ENCODE measurements around the gene SLC2A10.
A peak's percentile ranks its signal among the peaks of the same experiment; 100 is the strongest.

SLC2A10 gene

DNA sequence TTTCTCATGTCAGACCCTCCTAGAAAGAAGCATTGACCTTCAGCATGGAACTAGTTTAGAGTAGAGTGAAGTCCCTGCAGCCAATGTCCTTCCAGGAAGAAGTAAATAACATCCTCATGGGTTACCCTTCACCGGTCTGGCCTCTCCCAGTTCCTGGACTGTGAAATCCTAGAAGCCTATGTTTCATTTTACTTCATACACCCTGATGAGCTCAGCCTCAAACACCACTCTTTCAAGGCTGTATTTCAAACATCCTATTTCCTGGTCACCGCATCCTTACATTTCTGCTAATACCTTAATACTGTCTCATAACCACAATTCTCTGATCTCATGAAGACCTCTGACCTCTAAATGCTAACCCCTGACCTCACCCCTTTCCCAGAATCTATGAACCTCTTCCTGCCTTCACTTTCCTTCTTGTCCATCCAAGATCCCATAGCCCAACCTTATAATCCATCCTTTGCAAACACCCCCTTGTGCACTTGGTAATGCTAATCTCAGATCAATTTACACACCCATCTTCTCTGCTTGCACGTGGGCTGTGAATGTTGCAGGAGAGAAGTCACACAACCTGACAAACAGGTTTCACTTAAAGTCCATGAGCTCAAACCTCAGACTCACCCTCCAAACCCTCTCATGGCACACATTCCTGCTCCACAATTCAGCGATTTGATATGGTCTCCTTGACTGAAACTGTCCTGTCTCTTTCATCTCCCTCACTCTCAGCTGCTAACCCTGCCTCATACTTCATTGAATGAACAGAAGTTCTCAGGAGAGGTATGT is 30.2 kb downstream of the SLC2A10 start:
- no peak for DNase-seq

DNA sequence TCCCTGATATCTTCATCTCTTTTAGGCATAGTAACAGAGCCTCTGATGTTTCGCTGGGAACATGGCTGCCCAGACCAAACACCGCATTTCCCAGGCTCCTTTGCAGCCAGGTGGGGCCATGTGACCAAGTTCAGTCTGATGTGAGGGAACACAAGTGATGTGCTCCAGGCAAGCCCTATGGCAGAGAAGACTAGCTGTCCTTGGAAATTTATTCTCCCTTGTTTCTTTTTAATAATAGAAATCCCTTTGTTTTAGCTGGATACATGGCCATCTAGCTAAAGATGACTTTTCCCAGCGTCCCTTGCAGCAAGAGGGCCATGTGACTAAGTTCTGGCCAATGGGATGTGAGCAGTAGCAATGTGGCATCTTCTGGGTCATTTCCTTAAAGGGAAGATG is 30.8 kb downstream of the SLC2A10 start:
- DNase-seq, result no peak

DNA sequence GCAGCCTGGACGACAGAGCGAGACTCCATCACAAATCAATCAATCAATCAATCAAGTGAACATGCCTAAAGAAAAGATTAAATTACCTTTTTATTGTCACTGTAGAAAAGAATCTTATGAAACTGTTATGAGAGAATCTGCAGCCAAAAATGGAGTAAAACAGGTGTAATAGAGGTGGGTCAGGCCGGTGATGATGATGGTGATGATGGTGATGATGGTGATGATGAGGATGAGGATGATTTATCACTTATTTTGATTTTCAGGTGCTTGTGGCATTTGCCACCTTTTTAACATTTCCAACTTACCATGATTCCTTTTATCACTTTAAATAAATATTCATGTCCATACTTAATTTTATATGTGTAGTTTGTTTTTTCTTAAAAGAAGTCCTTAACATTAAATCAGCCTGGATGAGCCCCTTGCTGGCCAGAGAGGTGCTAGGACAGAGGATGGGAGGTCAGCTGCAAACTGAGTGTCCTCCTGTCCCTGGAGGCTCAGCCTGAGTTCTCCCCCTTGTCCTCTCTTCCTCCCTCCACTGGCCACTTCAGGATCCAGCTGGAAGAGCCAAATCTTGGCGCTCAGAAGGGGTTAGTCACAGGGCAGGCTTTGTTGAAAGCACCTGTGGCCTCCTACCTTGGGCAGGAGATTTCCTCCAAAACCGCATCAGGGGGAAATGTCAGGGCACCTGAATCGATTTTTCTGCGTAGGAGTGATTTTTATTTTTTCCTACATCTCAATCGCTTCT is 32.6 kb downstream of the SLC2A10 start:
- DNase-seq, result no peak

DNA sequence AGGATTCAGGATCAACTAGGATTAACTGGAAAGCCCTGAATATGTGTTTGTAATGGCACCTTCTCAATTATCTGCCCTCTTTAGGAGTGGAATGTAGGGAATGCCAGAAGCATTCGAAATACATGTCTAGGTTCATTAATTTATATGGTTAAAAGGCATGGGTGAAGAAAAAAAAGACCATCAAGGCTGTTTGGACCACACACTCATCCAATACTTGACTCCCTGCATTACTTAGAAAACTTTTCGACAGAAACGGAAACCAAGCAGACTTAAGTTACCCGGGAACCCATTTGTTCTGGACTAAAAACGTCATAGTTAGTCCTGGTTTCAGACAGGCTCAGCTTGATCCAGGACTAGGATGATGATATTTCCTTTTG is 33.2 kb downstream of the SLC2A10 start:
- no peak for DNase-seq

DNA sequence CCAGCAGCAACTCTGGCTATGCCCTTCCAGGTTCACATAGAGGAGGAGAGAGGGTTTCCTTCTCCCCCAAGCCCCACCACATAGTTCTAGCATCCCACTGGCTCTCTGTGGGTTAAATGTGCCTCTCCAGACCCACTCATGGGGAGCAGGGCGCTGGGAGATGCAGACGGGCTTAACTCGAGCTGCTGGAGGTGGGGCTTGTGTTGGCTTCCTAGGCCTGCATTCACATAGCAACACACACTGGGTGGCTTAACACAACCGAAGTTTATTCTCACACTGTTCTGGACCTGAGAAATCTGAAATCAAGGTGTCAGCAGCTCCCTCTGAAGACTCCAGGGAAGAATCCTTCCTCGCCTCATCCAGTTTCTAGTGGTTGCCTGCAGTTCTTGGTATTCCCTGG is 33.6 kb downstream of the SLC2A10 start:
- DNase-seq, result no peak

DNA sequence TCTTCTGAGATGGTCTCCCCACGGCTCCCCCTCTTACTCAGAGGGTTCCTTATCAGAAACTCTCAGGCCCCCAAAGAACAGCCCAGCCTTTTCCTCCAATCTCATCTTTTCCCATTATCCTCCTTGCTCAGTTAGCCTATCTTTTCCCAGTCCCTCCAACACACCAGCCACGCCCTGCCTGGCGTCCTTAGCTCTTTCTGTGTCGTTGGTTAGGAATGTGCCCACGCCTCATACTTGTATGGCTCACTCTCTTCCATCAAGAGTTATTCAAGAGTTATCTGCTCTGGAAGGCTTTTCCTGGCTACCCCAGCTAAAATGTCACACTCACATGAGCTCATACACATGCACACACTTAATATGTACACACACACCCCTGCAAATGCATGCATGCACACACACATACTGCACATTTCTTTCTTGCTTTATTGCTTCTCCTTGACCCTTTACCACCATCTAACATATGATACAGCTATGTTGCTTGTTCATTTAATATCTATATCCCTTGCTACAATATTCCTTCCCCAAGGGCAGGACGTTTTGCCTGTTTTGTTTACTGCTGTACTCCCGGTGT is 37.6 kb downstream of the SLC2A10 start:
- DNase-seq, result no peak

DNA sequence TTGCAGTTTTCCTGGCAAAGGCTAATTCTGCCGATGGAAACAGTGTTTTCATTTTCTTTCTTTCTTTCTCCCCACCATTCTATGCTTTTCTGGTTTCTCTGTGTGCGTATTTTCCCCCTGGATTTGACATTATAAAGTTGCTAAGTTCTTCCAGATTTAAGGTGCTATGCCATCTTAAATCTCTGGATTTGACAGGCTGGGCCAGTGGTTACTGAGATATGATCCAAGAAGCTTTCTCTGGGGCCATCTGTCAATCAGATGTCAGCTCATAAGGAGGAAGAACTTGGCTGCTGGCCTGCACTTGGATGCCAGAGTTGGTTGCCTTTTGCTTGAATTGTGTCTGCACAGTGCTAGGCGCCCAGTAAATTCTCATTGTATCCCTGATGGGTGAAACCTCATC is 39.7 kb downstream of the SLC2A10 start:
- no peak for DNase-seq

DNA sequence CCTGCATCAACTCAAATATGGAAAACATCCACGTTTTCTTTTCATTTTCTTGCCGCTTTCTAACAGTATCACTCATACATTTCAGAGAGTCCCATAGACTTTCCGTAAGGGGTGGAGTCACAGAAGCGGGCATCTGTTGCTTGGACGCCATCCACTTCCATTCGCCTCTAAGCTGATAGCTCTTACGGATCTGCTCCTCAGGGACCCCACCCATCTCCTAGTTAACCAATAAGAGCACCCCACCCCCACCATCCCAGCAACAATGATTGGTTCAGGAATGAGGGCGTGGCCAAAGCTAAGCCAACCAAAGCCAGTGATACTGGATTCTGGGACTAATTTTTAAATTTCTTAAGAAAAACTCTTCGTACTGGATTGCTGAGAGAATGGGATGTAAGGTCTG is 42.4 kb downstream of the SLC2A10 start:
- no peak for DNase-seq

DNA sequence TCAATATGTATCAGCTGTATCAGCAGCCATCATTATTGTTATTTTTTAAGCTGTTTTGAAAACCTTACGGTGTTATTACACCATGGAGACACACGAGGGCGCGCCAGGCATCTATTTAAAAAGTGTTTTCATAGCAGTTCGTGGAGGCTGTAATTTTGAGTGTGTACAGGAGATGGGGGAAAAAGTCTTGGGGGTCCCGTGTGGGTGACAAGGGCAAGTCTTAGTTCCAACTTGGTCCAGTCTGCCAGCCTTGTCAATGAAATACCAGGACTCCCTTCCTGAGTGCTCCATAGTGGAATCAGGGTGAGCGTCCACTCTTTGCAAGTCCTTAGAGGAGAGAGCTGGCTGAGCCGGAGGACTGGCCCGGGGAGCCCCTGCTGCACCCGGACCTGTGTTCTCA is 43.3 kb downstream of the SLC2A10 start:
- DNase-seq, result peak; percentile 26

DNA sequence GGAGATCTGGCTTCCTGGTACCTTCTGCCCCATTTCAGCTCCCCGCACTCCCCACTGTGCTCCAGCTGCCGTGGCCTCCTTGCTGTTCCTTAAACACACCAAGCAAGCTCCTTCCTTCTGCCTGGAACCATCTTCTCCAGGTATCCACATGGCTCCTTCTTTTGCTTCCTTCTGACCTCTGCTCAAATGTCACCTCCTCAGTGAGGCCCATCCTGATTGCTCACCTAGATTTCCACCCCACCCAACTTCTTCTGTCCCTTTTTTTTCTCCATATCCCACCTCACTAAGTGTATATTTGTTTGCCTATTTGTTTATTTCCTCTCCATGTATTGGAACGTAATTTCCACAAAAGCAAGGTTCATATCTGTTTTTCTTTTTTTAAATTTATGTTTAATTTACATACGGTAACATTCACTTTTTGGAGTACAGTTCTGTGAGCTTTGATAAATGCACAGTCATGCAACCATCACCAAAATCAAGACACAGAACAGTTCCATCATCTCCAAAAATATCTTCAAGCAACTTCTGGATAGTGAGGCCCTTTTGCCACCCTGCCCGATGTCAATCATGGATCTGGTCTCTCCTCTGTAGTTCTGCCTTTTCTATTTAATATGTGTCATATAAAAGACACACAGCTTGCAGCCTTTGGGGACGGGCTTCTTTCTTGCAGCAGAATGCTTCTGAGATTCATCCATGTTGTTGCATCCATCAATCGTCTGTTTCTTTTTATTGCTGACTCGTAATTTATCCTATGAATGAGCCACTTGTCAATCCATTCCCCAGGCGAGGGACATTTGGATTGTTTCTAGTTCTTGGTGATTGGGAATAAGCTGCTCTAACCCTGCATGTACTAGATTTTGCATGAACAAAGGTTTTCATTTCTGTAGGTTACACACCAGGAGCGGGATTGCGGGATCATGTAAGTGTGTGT is 46.3 kb downstream of the SLC2A10 start:
- DNase-seq, result no peak

DNA sequence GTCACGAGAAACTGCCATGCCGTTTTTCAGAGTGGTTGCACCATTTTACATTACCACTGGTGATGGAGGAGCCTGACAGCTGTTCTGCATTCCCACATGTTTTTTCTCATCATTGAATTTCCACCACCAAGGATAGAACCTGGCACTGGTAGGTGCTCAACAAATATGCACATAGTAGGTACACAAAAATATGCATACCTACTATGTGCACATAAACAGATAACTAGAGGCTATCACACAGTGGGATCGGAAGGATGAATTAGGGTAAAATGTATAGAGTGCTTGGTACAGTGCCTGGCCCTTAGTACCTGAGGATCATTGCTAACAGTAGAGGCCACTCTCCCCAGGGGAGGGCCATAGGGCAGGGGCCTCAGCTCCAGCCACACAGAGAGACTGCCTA is 47.0 kb downstream of the SLC2A10 start:
- no peak for DNase-seq

DNA sequence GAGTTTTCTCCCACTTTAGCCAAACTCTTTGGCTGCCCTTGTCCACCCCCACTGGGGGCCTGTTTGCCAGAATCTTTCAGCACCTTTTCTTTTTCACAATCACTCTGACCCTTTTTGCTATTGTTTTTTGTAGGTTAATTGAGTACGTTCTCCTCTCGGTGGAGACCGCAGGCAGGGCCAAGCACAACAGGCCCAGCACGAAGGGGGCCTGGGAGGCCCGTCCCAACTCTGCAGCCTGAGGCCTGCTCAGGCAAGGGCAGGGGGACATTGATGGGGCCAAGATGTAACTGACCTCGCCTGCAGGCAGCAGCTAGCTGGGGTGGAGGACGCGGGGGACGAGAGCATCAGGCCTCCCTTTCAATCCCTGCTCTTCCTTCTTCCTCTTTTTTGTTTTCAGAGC is 47.7 kb downstream of the SLC2A10 start:
- DNase-seq, result no peak

DNA sequence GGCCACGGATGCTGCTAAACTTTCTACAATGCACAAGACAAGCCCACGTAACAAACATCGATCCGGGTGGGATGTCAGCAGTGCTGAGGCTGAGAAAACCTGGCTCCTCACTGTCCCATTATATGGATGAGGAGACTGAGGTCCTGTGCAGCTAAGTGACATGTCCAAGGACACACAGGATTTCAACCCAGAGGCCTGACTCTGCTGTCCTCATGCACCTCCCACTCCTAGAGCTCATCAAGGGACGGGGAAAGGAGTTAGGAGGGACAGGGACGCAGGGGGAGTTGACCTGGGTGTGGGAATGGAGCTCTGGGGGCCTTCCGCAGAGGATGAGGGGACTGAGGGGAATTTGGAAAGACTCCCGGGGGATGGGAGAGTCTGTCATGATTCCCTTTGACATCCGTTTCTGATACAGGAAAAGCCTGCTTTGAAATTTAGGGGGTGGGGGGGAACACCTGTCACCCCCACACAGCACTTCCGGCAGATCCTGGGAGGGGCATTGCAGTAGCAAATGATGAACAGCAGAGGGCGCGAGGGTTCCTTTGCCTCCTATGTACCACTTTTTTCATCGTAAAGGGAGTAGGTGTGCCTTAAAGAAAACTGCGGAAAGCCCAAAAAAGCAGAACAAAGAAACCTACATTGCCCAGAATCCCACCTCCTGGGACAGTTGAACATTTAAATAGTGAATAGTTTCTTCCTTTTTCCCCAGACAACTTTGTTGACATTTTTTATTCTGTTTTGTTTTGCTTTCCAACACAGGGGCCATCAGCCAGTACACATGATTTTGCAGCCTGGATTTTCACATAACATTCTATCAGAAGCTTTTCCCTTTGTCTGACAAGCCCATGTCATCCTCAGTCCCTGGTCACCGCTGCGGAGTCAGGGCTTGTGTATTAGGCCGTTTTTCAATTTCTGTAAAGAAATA is 48.6 kb downstream of the SLC2A10 start:
- DNase-seq, result peak; percentile 17

DNA sequence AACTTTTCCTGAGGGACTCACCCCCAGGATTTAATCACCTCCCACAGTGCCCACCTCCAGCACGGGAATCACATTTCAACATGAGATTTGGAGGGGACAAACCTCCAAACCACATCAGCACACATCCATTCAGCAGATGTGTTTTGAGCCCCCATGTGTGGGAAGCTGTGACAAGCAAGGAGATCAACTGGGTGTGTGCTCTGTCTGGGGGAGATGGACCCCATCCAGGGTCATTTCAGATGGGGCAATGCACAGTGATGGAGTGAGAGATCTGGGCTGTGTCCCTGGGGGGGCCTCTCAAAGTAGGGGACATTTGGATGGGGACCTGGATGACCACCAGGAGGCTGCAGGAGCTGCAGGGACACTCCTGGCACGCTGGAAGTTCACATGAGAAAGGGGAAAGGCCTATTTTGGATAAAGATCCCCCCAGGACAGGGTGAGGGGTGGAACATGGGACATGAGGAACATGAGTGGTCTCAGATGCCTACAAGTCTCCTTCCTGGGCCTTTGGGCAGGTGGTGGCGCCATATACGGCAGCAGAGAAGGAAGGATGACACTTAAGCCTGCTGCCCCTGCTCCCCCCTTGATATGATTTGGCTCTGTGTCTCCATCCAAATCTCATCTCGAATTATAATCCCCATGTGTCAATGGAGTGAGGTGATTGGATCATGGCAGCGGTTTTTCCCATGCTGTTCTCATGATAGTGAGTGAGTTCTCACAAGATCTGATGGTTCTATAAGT is 49.6 kb downstream of the SLC2A10 start:
- no peak for DNase-seq

DNA sequence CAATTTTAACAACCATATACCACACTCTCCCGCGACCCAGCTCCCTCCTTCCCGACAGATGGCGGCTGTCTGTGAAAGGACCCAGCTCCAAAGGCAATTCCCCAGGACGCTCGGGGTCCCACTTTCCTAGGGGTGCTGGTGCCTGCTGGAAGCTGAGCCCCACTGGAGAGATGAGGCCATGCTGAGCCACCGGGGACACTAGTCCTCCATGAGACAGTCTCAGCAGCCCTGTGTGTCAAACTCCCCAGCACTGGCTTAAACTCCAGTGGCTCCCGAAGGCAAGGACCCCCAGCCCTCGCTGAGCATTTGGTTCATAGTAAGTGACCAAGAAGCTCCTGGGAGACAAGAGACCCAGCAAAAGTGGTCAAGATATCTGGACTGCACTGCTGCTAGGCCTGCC is 52.1 kb downstream of the SLC2A10 start:
- no peak for DNase-seq

DNA sequence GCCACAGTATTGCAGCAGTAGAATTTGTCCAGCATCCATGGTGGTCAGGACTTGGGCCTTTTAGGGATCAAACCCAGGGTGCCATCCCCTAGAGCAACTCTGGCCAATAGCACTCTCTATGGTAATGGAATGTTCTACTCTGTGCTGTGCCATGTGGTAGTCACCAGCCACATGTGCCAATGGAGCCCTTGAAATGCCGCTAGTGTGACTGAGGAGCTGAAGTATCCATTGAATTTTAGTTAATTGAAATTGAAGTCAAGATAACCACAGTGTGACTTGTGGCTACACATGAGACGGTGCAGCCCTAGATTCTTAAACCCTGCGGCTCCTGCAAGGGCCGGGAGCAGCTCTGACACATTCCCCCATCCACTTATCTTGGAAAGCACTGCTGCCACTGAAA is 54.6 kb downstream of the SLC2A10 start:
- DNase-seq, result no peak

DNA sequence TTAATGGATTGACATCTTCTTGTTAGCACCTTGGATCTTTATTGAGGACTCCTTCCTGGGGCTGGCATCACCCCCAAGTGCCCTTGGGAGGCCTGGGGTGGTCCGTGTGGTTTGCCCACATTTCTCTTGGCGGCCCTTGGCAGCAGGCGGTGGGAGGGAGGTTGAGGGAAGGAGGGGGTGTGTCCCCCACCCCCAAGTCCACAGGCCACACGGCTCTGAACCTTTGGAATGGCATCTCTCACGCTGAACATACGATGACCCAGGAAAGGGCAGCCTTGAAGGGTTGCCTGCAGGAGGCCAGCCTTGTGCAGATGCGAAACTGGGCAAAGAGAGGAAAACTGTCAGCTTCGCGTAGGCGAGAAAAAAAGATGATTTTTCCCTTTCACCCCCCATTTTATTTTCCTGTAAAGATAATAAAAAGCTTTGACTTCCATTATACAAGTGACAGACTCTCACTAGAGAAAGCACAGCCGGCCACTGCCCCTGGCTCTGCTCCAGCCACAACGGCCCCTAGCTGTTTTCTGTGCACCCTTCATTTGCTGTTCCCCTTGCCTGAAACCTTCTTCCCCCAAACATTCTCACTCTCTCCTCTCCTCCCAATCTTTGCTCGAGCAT is 56.2 kb downstream of the SLC2A10 start:
- no peak for DNase-seq

DNA sequence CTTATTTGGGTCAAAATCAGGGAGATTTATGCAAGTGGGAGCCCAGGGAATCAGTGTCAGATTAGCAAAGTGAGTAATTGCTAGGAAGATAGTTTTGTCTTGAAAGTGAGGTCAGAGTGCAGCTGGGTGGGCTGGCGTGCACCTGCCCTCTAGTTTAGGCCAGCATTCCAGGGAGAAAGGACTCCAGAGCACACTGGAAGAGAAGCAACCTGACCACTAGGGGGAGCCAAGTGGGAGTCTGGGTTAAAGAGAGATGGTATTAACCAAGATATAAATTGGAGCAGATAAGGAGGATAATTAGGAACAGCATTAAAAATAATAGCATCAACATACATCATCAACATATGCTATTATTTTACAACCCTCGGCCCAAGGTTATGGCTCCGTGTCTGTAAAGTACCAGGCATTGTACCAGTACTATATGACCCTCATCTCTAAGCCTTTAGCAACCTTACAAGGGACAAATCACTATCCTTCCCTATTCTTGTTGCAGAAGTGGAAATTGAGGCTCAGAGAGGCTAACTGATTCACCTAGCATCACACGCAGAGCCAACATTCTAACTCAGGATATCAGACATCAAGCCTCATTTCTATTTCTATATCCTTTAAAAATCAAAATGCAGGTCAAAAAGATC is 57.8 kb downstream of the SLC2A10 start:
- DNase-seq, result no peak

DNA sequence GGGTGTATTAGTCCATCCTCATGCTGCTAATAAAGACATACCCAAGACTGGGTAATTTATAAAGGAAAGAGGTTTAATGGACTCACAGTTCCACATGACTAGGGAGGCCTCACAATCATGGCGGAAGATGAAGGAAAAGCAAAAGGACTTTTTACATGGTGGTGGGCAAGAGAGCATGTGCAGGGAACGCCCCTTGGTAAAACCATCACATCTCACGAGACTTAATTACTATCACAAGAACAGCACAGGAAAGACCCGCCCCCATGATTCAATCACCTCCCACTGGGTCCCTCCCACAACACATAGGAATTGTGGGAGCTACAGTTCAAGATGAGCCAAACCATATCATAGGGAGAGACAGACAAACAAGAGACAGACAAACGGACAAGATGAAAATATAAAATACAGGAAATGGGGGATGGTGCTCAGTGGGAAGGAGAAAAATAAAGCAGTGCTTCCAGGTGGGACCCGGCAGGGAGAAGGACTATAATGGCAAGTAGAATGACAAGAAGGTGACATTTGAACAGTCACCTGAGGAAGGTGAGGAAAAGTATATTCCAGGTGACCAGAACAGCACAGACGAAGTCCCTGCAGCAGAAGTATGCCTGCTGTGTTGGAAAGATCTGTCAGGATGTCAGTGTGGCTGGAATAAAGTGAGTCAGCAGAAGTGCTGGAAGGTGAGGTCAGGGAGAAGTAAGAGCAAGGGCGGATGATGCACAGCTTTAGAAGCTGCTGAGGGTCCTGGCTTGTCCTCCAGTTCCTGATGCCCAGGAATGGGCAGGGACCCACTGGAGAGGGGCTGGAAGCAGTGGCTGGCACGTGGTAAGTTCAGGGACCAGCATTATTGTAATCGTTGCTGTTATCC is 61.1 kb downstream of the SLC2A10 start:
- no peak for DNase-seq

Data from NK-92 treated with Interleukin-12 subunit alpha and Interleukin-12 subunit beta, amount 100 ng/mL, for 24 hours (cell line).